PC-3 (cell line): ENCODE results near the gene CERKL.

Experiments used
- EZH2 ChIP-seq: fragments of 300-600 bp; sonication (generic); IDR thresholded peaks from one replicate; pipeline ENCODE4 v1.6.1; 2017; ENCODE audit warnings: antibody characterized with exemption, mild to moderate bottlenecking, low read length; ENCODE audit not compliant: unreplicated experiment
- EZH2phosphoT487 ChIP-seq: fragments of 300-600 bp; sonication (generic); IDR thresholded peaks from 2 replicates; pipeline ENCODE4 v1.6.1; 2018; ENCODE audit warnings: mild to moderate bottlenecking, antibody characterized with exemption, low read length, borderline replicate concordance
- TF ChIP-seq, protein P1 (sequence below): fragments of 300-600 bp; sonication (generic); conservative IDR thresholded peaks from 2 replicates; pipeline ENCODE4 v1.5.1; 2017; ENCODE audit warnings: antibody characterized with exemption, low read depth, mild to moderate bottlenecking, low read length

DNA sequence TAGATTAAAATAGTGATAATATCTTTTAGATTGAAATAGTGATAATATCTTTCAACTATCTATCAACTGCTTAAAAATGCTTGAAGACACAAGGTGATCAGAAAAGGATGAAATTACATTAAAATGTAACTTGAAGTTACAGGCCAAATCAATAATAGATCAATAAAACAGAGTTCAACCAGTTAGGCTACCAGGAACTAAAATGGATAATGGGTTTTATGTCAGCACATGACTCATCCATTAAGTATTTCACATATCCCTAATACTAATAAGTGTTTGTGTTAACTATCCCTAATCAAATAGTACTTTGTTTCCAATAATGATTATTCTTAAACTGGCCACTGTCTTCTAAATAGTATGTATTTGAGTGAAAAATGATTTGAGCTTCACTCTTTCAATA lies 33.7 kb downstream of the CERKL start:
- TF ChIP-seq, protein P1, sequence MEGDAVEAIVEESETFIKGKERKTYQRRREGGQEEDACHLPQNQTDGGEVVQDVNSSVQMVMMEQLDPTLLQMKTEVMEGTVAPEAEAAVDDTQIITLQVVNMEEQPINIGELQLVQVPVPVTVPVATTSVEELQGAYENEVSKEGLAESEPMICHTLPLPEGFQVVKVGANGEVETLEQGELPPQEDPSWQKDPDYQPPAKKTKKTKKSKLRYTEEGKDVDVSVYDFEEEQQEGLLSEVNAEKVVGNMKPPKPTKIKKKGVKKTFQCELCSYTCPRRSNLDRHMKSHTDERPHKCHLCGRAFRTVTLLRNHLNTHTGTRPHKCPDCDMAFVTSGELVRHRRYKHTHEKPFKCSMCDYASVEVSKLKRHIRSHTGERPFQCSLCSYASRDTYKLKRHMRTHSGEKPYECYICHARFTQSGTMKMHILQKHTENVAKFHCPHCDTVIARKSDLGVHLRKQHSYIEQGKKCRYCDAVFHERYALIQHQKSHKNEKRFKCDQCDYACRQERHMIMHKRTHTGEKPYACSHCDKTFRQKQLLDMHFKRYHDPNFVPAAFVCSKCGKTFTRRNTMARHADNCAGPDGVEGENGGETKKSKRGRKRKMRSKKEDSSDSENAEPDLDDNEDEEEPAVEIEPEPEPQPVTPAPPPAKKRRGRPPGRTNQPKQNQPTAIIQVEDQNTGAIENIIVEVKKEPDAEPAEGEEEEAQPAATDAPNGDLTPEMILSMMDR: no peak
- TF ChIP-seq EZH2phosphoT487 (no peak), EZH2 (no peak)
